ENCODE measurements around the gene NFAT5. TPM values are rescaled to one million over a fixed set of nuclear protein-coding genes. Genes with fewer than 3 reads are reported as not detected.
A peak's percentile ranks its signal among the peaks of the same experiment; 100 is the strongest.

Gene NFAT5
- total RNA-seq, 4 donors from 2014 or later = 37.4 to 109 (median 61.7) TPM

DNA sequence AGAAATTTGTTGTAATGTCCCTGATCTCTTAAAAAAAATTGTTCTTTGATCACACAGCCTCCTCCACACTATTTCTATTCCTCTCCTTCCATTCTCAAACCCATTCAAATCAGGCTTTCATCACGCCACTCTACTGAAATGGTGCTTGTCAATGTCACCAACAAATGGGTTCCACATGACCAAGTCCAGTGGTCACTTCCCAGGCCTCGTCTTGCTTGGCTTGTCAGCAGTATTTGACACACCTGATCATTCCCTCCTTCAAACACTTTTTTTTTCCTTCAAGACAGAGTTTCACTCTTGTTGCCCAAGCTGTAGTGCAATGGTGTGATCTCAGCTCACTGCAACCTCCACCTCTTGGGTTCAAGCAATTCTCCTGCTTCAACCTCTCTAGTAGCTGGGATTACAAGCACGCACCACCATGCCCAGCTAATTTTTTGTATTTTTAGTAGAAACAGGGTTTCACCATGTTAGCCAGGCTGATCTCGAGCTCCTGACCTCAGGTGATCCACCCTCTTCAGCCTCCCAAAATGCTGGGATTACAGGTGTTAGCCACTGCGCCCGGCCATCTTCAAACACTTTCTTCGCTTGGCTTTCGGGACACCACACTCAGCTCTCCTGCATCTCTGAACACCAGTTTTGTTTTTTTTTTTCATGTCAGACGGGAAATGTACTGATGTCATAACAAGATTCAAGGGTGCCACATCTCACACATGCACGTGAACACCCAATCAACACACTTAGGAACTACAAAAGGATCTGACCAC lies 142.3 kb downstream of the NFAT5 start:
- DNase-seq = no peak
- H3K4me1 ChIP-seq = no peaks in the 10 kb centered on the region
- no peaks in the 10 kb centered on the region for H3K27me3 ChIP-seq
- no peak overlapping the region for H3K4me3 ChIP-seq
- no peak overlapping the region for H3K27ac ChIP-seq
- intact Hi-C loops (cut with DNase I; ENCODE audit: low total_unique reads) = loop anchor here (10.0 kb wide), 1 partner anchor 47 kb away; the partner anchor contains the start of gene NOB1
- H3K36me3 ChIP-seq = no peaks in the 10 kb centered on the region
- TF ChIP-seq POLR2A (IDR thresholded peaks at IDR 0.05) (no peak), CTCF (IDR thresholded peaks at IDR 0.05) (no peak)
- no peaks in the 10 kb centered on the region for H3K9me3 ChIP-seq

DNA sequence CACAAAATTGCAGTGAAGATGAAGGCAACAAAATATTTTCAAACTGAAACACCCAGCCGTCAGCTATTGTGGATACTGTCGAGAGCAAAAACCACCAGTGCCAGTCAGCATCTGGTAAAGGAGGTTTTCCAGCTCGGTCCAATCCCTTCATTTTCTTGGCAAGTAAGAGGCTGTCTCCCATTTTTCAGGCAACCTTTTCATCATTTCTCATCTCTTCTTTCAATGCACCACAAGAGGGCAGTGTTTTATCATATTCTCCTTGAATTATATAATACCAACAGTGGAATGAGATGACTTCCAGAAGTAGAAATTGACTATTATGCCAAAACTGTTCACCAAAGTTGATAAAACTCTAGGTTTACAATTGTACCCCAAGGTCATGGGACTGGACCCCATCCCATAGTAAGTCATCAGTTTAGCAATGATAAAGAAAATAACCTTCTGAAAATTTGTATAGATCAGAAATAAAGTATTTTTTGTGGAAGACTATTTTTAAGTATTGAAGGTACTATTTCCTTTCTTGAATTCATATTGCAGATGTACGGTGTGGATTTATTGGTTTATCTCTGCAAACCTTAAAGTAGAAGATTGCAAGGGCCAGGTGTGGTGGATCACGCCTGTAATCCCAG lies 143.8 kb downstream of the NFAT5 start:
- no peaks in the 10 kb centered on the region for H3K27me3 ChIP-seq
- no peaks in the 10 kb centered on the region for H3K4me1 ChIP-seq
- H3K27ac ChIP-seq = peak overlapping the region; percentile 60 to 76
- no peaks in the 10 kb centered on the region for H3K9me3 ChIP-seq
- no peak for DNase-seq
- no peak for TF ChIP-seq POLR2A (IDR thresholded peaks at IDR 0.05)
- peak; percentile 61 to 87 (median 78) for TF ChIP-seq CTCF (IDR thresholded peaks at IDR 0.05)
- H3K36me3 ChIP-seq = no peaks in the 10 kb centered on the region
- intact Hi-C loops (cut with DNase I; ENCODE audit: low total_unique reads) = loop anchor here (10.0 kb wide), 1 partner anchor 45 kb away; the partner anchor contains the start of gene NOB1
- no peak overlapping the region for H3K4me3 ChIP-seq

GRCh38 chr16:69711115-69711740 lies 145.5 kb downstream of the NFAT5 start:
- DNase-seq = peak; percentile 55 to 91
- TF ChIP-seq CTCF (IDR thresholded peaks at IDR 0.05) (no peak), POLR2A (IDR thresholded peaks at IDR 0.05) (no peak)
- Histone ChIP-seq H3K4me3 (no peak overlapping the region), H3K9me3 (no peaks in the 10 kb centered on the region), H3K27ac (peak overlapping the region; percentile 60 to 76), H3K27me3 (no peaks in the 10 kb centered on the region), H3K4me1 (no peaks in the 10 kb centered on the region), H3K36me3 (no peaks in the 10 kb centered on the region)
- intact Hi-C loops (cut with DNase I; ENCODE audit: low total_unique reads) = no loop called here

- intact Hi-C loops (cut with DNase I; ENCODE audit: low total_unique reads) = no loop called here
- DNase-seq = no peak
These were observed 146.5 kb downstream of the NFAT5 start for GRCh38 chr16:69712277-69712676.

More at GRCh38 chr16:69712277-69712676, 146.5 kb downstream of the NFAT5 start:
- H3K4me1 ChIP-seq = no peaks in the 10 kb centered on the region
- no peaks in the 10 kb centered on the region for H3K27me3 ChIP-seq
- H3K36me3 ChIP-seq = no peaks in the 10 kb centered on the region
- no peak overlapping the region for H3K4me3 ChIP-seq
- H3K27ac ChIP-seq = peak overlapping the region; percentile 60 to 76
- TF ChIP-seq POLR2A (IDR thresholded peaks at IDR 0.05) = no peak
- TF ChIP-seq CTCF (IDR thresholded peaks at IDR 0.05) = no peak
- H3K9me3 ChIP-seq = no peaks in the 10 kb centered on the region
